ENCODE measurements around the gene FBXO38. TPM values are rescaled to one million over a fixed set of nuclear protein-coding genes. Genes with fewer than 3 reads are reported as not detected.

The FBXO38 gene
- total and polyA plus RNA-seq, 9 of the 15 experiments (the other 6 are each of a cell fraction or from before 2014, with no cell fraction given): 7.4 to 39.4 (median 29.3) TPM

DNA sequence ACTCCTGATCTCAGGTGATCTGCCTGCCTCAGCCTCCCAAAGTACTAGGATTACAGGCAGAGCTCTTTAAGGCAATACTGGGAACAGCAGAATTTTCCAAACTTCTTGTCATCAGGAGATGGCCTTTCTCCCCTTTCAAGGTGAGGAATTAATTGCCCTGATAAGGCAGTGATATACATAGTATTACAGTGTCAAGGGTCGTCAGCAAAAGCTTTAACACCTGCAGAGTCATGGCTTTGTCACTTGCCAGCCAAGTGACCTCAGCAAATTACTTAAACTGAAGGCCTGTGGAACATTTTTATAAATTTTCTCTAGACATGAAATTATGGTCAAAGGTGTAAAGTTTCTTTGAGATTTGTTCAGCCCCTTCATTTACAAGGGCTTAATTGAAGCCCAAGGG lies 59.5 kb downstream of the FBXO38 start:
- Histone ChIP-seq H3K79me2 (ENCODE audit: control insufficient read depth, insufficient read depth, low read length) (no peaks in the 10 kb centered on the region), H3K4me1 (replicated peaks in 1 of 2; ENCODE audit: control insufficient read depth in 2 of 2, insufficient read depth in 2 of 2, low read length in 2 of 2) (no peaks in the 10 kb centered on the region), H3K27me3 (ENCODE audit: control insufficient read depth in 2 of 2, insufficient read depth in 2 of 2, low read length in 2 of 2) (no peaks in the 10 kb centered on the region), H3K4me3 (no peak overlapping the region), H3K27ac (ENCODE audit: extremely low read depth, low read depth, low read length) (no peak overlapping the region), H3K9ac (ENCODE audit: insufficient read depth in 1 of 2, low read depth in 2 of 2, low read length in 2 of 2) (no peak overlapping the region), H3K36me3 (ENCODE audit: control insufficient read depth, insufficient read depth, low read length) (peaks cover 36% of the 10 kb centered on the region; the same call in 1 of the 3 replicates), H4K20me1 (replicated peaks; ENCODE audit: control insufficient read depth, insufficient read depth, low read length) (no peaks in the 10 kb centered on the region), H2AFZ (ENCODE audit: low read depth, low read length) (no peak overlapping the region), H3K9me1 (ENCODE audit: control insufficient read depth, insufficient read depth, low read length) (no peaks in the 10 kb centered on the region), H3K9me3 (replicated peaks; ENCODE audit: control insufficient read depth, insufficient read depth, low read depth, low read length) (no peaks in the 10 kb centered on the region), H3K4me2 (ENCODE audit: insufficient read depth, low read length) (no peak overlapping the region)
- TF ChIP-seq SAFB (IDR thresholded peaks at IDR 0.05; ENCODE audit: borderline replicate concordance, low read depth, low read length) (no peak), ILF3 (IDR thresholded peaks at IDR 0.05; ENCODE audit: borderline replicate concordance) (no peak), TEAD1 (CRISPR knock-in tag; IDR thresholded peaks at IDR 0.05) (no peak), SRF (CRISPR knock-in tag; IDR thresholded peaks at IDR 0.05) (no peak)
- TF ChIP-seq, protein P1, sequence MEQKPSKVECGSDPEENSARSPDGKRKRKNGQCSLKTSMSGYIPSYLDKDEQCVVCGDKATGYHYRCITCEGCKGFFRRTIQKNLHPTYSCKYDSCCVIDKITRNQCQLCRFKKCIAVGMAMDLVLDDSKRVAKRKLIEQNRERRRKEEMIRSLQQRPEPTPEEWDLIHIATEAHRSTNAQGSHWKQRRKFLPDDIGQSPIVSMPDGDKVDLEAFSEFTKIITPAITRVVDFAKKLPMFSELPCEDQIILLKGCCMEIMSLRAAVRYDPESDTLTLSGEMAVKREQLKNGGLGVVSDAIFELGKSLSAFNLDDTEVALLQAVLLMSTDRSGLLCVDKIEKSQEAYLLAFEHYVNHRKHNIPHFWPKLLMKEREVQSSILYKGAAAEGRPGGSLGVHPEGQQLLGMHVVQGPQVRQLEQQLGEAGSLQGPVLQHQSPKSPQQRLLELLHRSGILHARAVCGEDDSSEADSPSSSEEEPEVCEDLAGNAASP (IDR thresholded peaks at IDR 0.05): no peak
- no TSS peak for BruUV-seq (replicated peaks)
- ATAC-seq (0 out of 3 replicates have a peak, but pooled peaks have one; percentile 19), DNase-seq (ENCODE audit: extremely low read depth in 1 of 4, low spot score in 3 of 4) (no peak), FAIRE-seq (peak; percentile 15)
- in situ Hi-C loops (cut with MboI): loop anchor here (25.0 kb wide), 2 partner anchors 594 to 819 kb away; partner anchors contain the start of gene AFAP1L1
- CTCF ChIA-PET (ENCODE audit: low intra/inter-chr PET ratio): interaction anchor here (0.8 to 3.5 kb wide), 7 partner anchors 13 to 826 kb away, joined by 3 to 84 read pairs (median 7); no protein-coding TSS in a partner anchor
- POLR2A ChIA-PET: interaction anchor here (1.6 kb wide), 1 partner anchor 288 kb away, joined by 6 read pairs; no protein-coding TSS in a partner anchor
- intact Hi-C loops (cut with micrococcal nuclease): loop anchor here (5.0 to 10.0 kb wide), 2 partner anchors 496 to 588 kb away; no protein-coding TSS in a partner anchor
- 31% methylated on average over 1 of the region's 1 CpG for WGBS (ENCODE audit: insufficient coverage, low coverage, missing lambda C conversion rate)

Measured in K562 (cell line).